Left lung (tissue), 10 donors: ENCODE results near the gene CAND2. TPM values are rescaled to one million over a fixed set of nuclear protein-coding genes. Genes with fewer than 3 reads are reported as not detected.
A peak's percentile ranks its signal among the peaks of the same experiment; 100 is the strongest.
"Not testable (repeated sequence)": the region's sequence is repeated elsewhere in the genome, so short reads cannot be mapped to it uniquely, and the experiment has no call there.

Source experiments
- ATAC-seq: fragments of 200-7000 bp; cut with Tn5 transposase; one replicate; pipeline ENCODE4 v1.9.1; 2020; ENCODE audit warnings: moderate library complexity
- DNase-seq, 4 donors: peaks; one replicate each; pipeline ENCODE4 v3.0.0-alpha.2; 2013 to 2020
- H3K27ac ChIP-seq, 2 donors: fragments of 200-600 bp; sonication (generic) in 1 of 2; one replicate each; pipeline versions ENCODE4 v1.5.0 to v1.8.0; 2020 to 2021
- H3K27me3 ChIP-seq, 2 donors: fragments of 200-600 bp; sonication (generic) in 1 of 2; one replicate each; pipeline versions ENCODE4 v1.5.0 to v1.8.0; 2020 to 2021
- H3K36me3 ChIP-seq, 2 donors: fragments of 200-600 bp; sonication (generic) in 1 of 2; one replicate each; pipeline versions ENCODE4 v1.5.0 to v1.8.0; 2020 to 2021
- H3K4me1 ChIP-seq, 2 donors: fragments of 200-600 bp; one replicate each; pipeline ENCODE4 v1.8.0; 2021
- H3K4me3 ChIP-seq, 2 donors: fragments of 200-600 bp; sonication (generic) in 1 of 2; one replicate each; pipeline versions ENCODE4 v1.5.0 to v1.8.0; 2020 to 2021; ENCODE audit warnings: mild to moderate bottlenecking in 1 of 2
- H3K9me3 ChIP-seq, 2 donors: fragments of 200-600 bp; sonication (generic) in 1 of 2; one replicate each; pipeline versions ENCODE4 v1.5.0 to v1.8.0; 2020 to 2021
- intact Hi-C, 2 donors: fragments of 100-400 bp; cut with DNase I; formaldehyde crosslinking; loops; one replicate each; pipeline versions ENCODE4 v1.11.2 to v1.14.2; 2022
- polyA plus RNA-seq, 6 donors: library from polyadenylated mRNA; unstranded; fragments of 120-200 nt; gene quantifications; one replicate each; pipeline ENCODE4 v1.2.1, GENCODE V29; 2013; ENCODE audit not compliant: insufficient read length in 6 of 6
- total RNA-seq, 2 donors: library from RNA; stranded (reverse); fragmentation: NEBNext Ultra II Directional; extraction: Animal tissue kit (Norgen Biotek cat#: 25700); gene quantifications; one replicate each; pipeline ENCODE4 v1.2.1, GENCODE V29; 2021
- TF ChIP-seq, protein P1 (sequence below), 2 donors: fragments of 200-600 bp; sonication (generic) in 1 of 2; IDR thresholded peaks; one replicate each; pipeline versions ENCODE4 v1.5.0 to v1.8.0; 2021; ENCODE audit warnings: antibody characterized with exemption in 2 of 2
- donor health status: DM: no; HTN: yes; CAD: no.
- donor health status: DM: no; HTN: no; CAD: no.

Gene CAND2
- total and polyA plus RNA-seq, 8 donors, result 3.7 to 8.8 (median 6.8) TPM

DNA sequence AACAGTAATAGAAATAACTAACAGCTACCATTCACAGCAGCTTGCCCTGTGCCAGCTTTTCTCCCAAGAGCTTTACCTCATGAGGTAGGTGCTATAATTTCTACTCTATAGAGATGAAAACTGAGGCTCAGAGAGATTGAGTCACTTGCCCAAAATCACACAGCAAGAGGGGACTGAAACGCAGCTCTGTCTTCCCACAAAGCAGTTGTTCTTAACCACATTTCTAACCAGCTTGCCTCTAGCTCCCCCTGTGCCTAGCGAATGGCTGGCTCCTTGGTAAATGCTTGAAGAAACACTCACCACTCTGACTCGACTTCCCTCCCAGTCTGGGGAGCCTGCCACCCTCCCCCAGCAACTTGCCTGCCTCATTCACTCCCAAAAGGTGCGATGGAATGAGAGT lies 21.9 kb upstream of the CAND2 start:
- Histone ChIP-seq H3K9me3 (no peaks in the 10 kb centered on the region), H3K27me3 (no peaks in the 10 kb centered on the region), H3K4me1 (no peaks in the 10 kb centered on the region), H3K27ac (no peak overlapping the region), H3K4me3 (no peak overlapping the region), H3K36me3 (no peaks in the 10 kb centered on the region)
- TF ChIP-seq, protein P1, sequence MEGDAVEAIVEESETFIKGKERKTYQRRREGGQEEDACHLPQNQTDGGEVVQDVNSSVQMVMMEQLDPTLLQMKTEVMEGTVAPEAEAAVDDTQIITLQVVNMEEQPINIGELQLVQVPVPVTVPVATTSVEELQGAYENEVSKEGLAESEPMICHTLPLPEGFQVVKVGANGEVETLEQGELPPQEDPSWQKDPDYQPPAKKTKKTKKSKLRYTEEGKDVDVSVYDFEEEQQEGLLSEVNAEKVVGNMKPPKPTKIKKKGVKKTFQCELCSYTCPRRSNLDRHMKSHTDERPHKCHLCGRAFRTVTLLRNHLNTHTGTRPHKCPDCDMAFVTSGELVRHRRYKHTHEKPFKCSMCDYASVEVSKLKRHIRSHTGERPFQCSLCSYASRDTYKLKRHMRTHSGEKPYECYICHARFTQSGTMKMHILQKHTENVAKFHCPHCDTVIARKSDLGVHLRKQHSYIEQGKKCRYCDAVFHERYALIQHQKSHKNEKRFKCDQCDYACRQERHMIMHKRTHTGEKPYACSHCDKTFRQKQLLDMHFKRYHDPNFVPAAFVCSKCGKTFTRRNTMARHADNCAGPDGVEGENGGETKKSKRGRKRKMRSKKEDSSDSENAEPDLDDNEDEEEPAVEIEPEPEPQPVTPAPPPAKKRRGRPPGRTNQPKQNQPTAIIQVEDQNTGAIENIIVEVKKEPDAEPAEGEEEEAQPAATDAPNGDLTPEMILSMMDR (IDR thresholded peaks at IDR 0.05), result no peak
- DNase-seq, result no peak
- intact Hi-C loops, result no loop called here
- ATAC-seq, result no peak

DNA sequence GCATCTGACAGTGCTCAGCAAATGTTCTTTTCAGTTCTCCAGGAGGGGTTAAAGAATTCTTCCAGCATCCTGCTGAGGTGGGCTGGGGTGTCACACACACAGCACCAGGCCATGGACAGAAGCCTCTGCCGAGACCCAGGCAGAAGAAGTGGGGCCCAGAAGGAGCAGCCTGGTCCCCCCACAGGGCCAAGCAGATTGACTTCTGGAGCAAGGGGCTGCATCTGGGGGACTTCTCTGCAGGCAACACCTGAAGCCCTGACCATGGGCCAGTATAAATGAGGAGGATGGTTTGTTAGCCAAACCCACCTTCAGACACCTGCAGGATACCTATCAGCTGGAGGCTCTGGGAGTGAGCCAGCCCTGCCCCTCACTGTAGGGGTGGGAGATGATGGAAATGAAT lies 21.3 kb upstream of the CAND2 start:
- DNase-seq, result no peak
- no peak overlapping the region for H3K4me3 ChIP-seq
- H3K27ac ChIP-seq, result no peak overlapping the region
- TF ChIP-seq, protein P1 (IDR thresholded peaks at IDR 0.05), result no peak
- no peak for ATAC-seq
- H3K9me3 ChIP-seq, result no peaks in the 10 kb centered on the region
- no peaks in the 10 kb centered on the region for H3K36me3 ChIP-seq
- H3K27me3 ChIP-seq, result no peaks in the 10 kb centered on the region
- intact Hi-C loops, result no loop called here
- no peaks in the 10 kb centered on the region for H3K4me1 ChIP-seq

DNA sequence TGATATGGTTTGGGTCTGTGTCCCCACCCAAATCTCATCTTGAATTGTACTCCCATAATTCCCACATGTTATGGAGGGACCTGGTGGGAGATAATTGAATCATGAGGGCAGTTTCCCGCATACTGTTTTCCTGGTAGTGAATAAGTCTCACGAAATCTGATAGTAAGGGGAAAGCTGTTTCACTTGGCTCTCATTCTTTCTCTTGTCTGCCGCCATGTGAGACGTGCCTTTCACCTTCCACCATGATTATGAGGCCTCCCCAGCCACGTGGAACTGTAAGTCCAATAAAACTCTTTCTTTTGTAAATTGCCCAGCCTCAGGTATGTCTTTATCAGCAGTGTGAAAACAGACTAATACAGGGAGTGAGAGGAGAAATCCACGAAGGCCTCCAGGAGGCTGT lies 20.5 kb upstream of the CAND2 start:
- H3K4me1 ChIP-seq, intact Hi-C loops, H3K27me3 ChIP-seq, ATAC-seq, H3K27ac ChIP-seq, H3K9me3 ChIP-seq, H3K4me3 ChIP-seq, H3K36me3 ChIP-seq, DNase-seq: not testable (repeated sequence)

DNA sequence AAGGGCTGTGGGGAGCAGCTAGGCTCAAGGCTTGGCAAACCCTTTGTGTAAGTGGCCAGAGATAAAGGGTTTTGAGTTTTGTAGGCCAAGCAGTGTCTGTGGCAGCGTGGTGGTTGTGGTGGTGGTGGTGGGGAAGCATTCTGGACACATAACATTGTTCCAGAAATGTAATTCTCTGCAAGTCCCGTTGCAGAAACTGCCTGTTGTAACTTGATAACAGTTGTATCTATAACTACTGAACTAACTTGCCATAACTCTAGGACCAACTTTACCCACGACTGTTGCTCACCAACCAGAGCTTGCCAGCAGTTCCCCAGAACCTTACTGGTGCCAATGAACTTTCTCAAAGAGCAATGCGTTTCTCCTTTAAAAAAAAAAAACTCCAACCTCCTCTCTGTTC lies 19.3 kb upstream of the CAND2 start:
- Histone ChIP-seq H3K4me1 (no peaks in the 10 kb centered on the region), H3K27me3 (no peaks in the 10 kb centered on the region), H3K36me3 (no peaks in the 10 kb centered on the region), H3K9me3 (no peaks in the 10 kb centered on the region), H3K27ac (no peak overlapping the region), H3K4me3 (no peak overlapping the region)
- DNase-seq (no peak), ATAC-seq (no peak)
- TF ChIP-seq, protein P1 (IDR thresholded peaks at IDR 0.05), result no peak
- intact Hi-C loops, result no loop called here

DNA sequence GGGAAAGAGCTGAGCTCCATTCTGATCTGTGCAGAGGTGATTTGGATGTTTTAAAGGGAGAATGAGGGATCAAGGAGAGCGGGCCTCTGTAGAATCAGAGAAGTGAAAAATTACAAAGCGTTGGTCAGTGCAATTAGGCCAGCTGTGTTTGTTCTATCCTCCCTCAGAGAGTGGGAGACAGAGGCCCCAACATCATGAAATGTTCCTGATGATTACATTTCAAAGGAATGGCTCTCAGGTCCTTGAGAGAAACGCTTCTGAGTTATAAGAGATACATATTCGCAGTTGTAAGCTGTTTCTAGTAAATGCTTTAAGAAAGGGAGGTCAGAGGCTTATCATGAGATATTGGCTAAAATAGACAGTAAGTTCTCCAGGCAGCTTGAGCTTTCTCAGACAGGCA lies 15.7 kb upstream of the CAND2 start:
- no peaks in the 10 kb centered on the region for H3K4me1 ChIP-seq
- H3K27me3 ChIP-seq, result no peaks in the 10 kb centered on the region
- no peaks in the 10 kb centered on the region for H3K9me3 ChIP-seq
- H3K27ac ChIP-seq, result no peak overlapping the region
- H3K4me3 ChIP-seq, result no peak overlapping the region
- ATAC-seq (peak; percentile 18), DNase-seq (no peak)
- no peaks in the 10 kb centered on the region for H3K36me3 ChIP-seq
- intact Hi-C loops, result no loop called here
- TF ChIP-seq, protein P1 (IDR thresholded peaks at IDR 0.05), result no peak

DNA sequence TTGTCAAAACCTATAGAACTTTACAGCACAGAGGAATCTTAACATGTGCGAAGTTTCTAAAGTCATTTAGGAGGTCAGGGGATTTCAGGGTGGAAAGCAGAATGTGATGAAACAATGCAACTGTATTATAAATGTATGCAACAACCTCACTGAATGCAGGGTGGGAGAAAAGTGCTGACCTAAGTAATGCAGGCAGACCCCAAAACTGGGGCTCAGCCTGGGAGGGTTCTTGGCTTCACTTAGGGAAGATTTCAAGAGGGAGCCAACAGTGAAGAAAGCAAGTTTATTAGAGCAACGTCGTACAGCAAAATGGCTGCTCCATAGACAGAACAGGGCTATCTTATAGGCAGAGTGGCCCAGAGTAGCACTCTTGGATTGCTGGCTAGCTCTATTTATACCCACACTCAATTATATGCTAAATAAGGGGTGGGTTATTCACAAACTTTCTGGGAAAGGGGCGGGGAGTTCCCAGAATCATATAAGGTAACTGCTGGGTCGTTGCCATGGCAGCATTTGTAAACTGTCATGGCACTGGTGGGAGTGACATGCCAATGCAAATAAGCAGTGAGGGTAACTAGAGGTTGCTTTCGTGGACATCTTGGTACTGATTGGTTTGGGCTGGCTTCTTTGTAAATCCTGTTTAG lies 14.2 kb upstream of the CAND2 start:
- DNase-seq (no peak), ATAC-seq (peak; percentile 60)
- no peaks in the 10 kb centered on the region for H3K9me3 ChIP-seq
- no peaks in the 10 kb centered on the region for H3K27me3 ChIP-seq
- H3K36me3 ChIP-seq, result no peaks in the 10 kb centered on the region
- intact Hi-C loops, result no loop called here
- H3K27ac ChIP-seq, result no peak overlapping the region
- no peaks in the 10 kb centered on the region for H3K4me1 ChIP-seq
- H3K4me3 ChIP-seq, result no peak overlapping the region
- TF ChIP-seq, protein P1 (IDR thresholded peaks at IDR 0.05), result no peak
